ENCODE measurements around the gene TSPAN18.

TSPAN18 gene

GRCh38 chr11:44711113-44711786, 15.5 kb upstream of the TSPAN18 start:
- no peak for DNase-seq (ENCODE audit: low read depth)

- no peak for DNase-seq (ENCODE audit: low read depth)
Observed at GRCh38 chr11:44711787-44712608, 14.8 kb upstream of the TSPAN18 start.

GRCh38 chr11:44713022-44713421, 13.7 kb upstream of the TSPAN18 start:
- no peak for DNase-seq (ENCODE audit: low read depth)

GRCh38 chr11:44716256-44716655, 10.5 kb upstream of the TSPAN18 start:
- no peak for DNase-seq (ENCODE audit: low read depth)

GRCh38 chr11:44718057-44718456, 8.7 kb upstream of the TSPAN18 start:
- DNase-seq (ENCODE audit: low read depth), result no peak

- no peak for DNase-seq (ENCODE audit: low read depth)
Observed at GRCh38 chr11:44718612-44719390, 8.0 kb upstream of the TSPAN18 start.

- no peak for DNase-seq (ENCODE audit: low read depth)
Observed at GRCh38 chr11:44725016-44725685, 1.6 kb upstream of the TSPAN18 start.

- no peak for DNase-seq (ENCODE audit: low read depth)
Observed at GRCh38 chr11:44725757-44726282, 942 bp upstream of the TSPAN18 start.

- DNase-seq (ENCODE audit: low read depth), result no peak
Observed at GRCh38 chr11:44727114-44727372, 281 bp downstream of the TSPAN18 start.

- DNase-seq (ENCODE audit: low read depth), result peak; percentile 39
Observed at GRCh38 chr11:44727373-44728287, 868 bp downstream of the TSPAN18 start.

GRCh38 chr11:44728491-44728910, 1.7 kb downstream of the TSPAN18 start:
- DNase-seq (ENCODE audit: low read depth), result no peak

- no peak for DNase-seq (ENCODE audit: low read depth)
Observed at GRCh38 chr11:44729063-44729462, 2.3 kb downstream of the TSPAN18 start.

GRCh38 chr11:44729713-44730112, 3.0 kb downstream of the TSPAN18 start:
- DNase-seq (ENCODE audit: low read depth), result no peak

- no peak for DNase-seq (ENCODE audit: low read depth)
Observed at GRCh38 chr11:44730775-44731174, 4.0 kb downstream of the TSPAN18 start.

GRCh38 chr11:44731685-44732430, 5.1 kb downstream of the TSPAN18 start:
- DNase-seq (ENCODE audit: low read depth), result no peak

- DNase-seq (ENCODE audit: low read depth), result no peak
Observed at GRCh38 chr11:44732564-44732963, 5.8 kb downstream of the TSPAN18 start.

- no peak for DNase-seq (ENCODE audit: low read depth)
Observed at GRCh38 chr11:44733877-44734276, 7.1 kb downstream of the TSPAN18 start.

GRCh38 chr11:44734843-44735381, 8.2 kb downstream of the TSPAN18 start:
- DNase-seq (ENCODE audit: low read depth), result no peak

- no peak for DNase-seq (ENCODE audit: low read depth)
Observed at GRCh38 chr11:44736791-44737190, 10.0 kb downstream of the TSPAN18 start.
